CD4-positive, CD25-positive, alpha-beta regulatory T cell (primary cell): Measurements from ENCODE around the gene CA9. TPM values are rescaled to one million over a fixed set of nuclear protein-coding genes. Genes with fewer than 3 reads are reported as not detected.

Source experiments
- ATAC-seq, 2 donors: fragments of 150-1000 bp; cut with Tn5 transposase; one replicate each; pipeline ENCODE4 v1.10.0; 2021; ENCODE audit warnings: low read depth in 2 of 2, moderate number of reproducible peaks in 2 of 2, moderate library complexity in 1 of 2
- DNase-seq, 3 donors: peaks; one replicate each; pipeline versions ENCODE4 v3.0.0 to v3.0.0-alpha.2; 2012 to 2022; ENCODE audit warnings: mixed read lengths in 1 of 3
- H3K27ac ChIP-seq: one replicate; pipeline ENCODE4 v1.7.0; 2013; ENCODE audit warnings: mild to moderate bottlenecking, low read length; ENCODE audit not compliant: insufficient read depth, poor library complexity, severe bottlenecking
- H3K27me3 ChIP-seq: one replicate; pipeline ENCODE4 v1.7.0; 2013; ENCODE audit warnings: low read length; ENCODE audit not compliant: control insufficient read depth, insufficient read depth
- H3K36me3 ChIP-seq: one replicate; pipeline ENCODE4 v1.7.0; 2013; ENCODE audit warnings: mild to moderate bottlenecking, low read length, moderate library complexity; ENCODE audit not compliant: control insufficient read depth, insufficient read depth
- H3K4me1 ChIP-seq: 2 replicates; pipeline ENCODE4 v1.7.0; 2013; ENCODE audit warnings: mild to moderate bottlenecking, low read length; ENCODE audit not compliant: insufficient read depth, control insufficient read depth, poor library complexity, severe bottlenecking
- H3K4me3 ChIP-seq: one replicate; pipeline ENCODE4 v1.7.0; 2013; ENCODE audit warnings: low read depth, mild to moderate bottlenecking, low read length, moderate library complexity
- H3K9me3 ChIP-seq, 2 experiments: 1 replicate in 1 of 2; 2 replicates in 1 of 2; pipeline ENCODE4 v1.7.0; 2013; ENCODE audit warnings: low read length in 2 of 2, mild to moderate bottlenecking in 1 of 2, moderate library complexity in 1 of 2; ENCODE audit not compliant: control insufficient read depth in 2 of 2
- H3K27ac Mint-ChIP-seq, 3 donors: one replicate each; pipeline ENCODE4 v1.8.0; 2020 to 2022; ENCODE audit warnings: mild to moderate bottlenecking in 3 of 3, mixed read lengths in 3 of 3, moderate library complexity in 2 of 3
- H3K27me3 Mint-ChIP-seq: one replicate; pipeline ENCODE4 v1.8.0; 2022; ENCODE audit warnings: mild to moderate bottlenecking, mixed read lengths
- H3K36me3 Mint-ChIP-seq: one replicate; pipeline ENCODE4 v1.8.0; 2020; ENCODE audit warnings: mixed read lengths
- H3K4me1 Mint-ChIP-seq, 4 donors: one replicate each; pipeline ENCODE4 v1.8.0; 2020 to 2022; ENCODE audit warnings: mixed read lengths in 4 of 4, mild to moderate bottlenecking in 1 of 4
- H3K4me3 Mint-ChIP-seq, 4 donors: one replicate each; pipeline ENCODE4 v1.8.0; 2020 to 2022; ENCODE audit warnings: mild to moderate bottlenecking in 4 of 4, mixed read lengths in 4 of 4, moderate library complexity in 3 of 4
- H3K9me3 Mint-ChIP-seq, 7 donors: one replicate each; pipeline ENCODE4 v1.8.0; 2020 to 2022; ENCODE audit warnings: mixed read lengths in 7 of 7, mild to moderate bottlenecking in 3 of 7, moderate library complexity in 2 of 7
- polyA plus RNA-seq, 4 donors: library from polyadenylated mRNA; unstranded; fragments of 300-500 nt; fragmentation: Illumina TruSeq; gene quantifications; one replicate each; pipeline ENCODE4 v1.2.3, GENCODE V29; 2021
- total RNA-seq: library from RNA; stranded (reverse); gene quantifications from one replicate; pipeline ENCODE4 v1.2.3, GENCODE V29; 2022

The CA9 gene
- total and polyA plus RNA-seq, 5 donors from 2014 or later, result 0.48 TPM; not detected in 4

- Histone ChIP-seq H3K27ac (no peak overlapping the region), H3K36me3 (no peaks in the 10 kb centered on the region), H3K4me3 (no peak overlapping the region), H3K9me3 (no peaks in the 10 kb centered on the region), H3K4me1 (peaks cover 29% of the 10 kb centered on the region), H3K27me3 (no peaks in the 10 kb centered on the region)
- ATAC-seq, result no peak
- H3K27ac Mint-ChIP-seq, result no peak overlapping the region
- no peaks in the 10 kb centered on the region for H3K36me3 Mint-ChIP-seq
- H3K27me3 Mint-ChIP-seq, result peaks cover 4% of the 10 kb centered on the region
- peak overlapping the region in 1 of 4 donors; percentile 0 for H3K4me3 Mint-ChIP-seq
- no peak for DNase-seq
- peaks cover 0 to 2% (median 0%) of the 10 kb centered on the region in 7 donors for H3K9me3 Mint-ChIP-seq
- H3K4me1 Mint-ChIP-seq, result peaks cover 6 to 32% (median 16%) of the 10 kb centered on the region in 4 donors
These were observed 5.8 kb upstream of the CA9 start for GRCh38 chr9:35667939-35668338.

- H3K4me1 ChIP-seq, result peaks cover 15% of the 10 kb centered on the region
- no peak overlapping the region for H3K27ac ChIP-seq
- H3K36me3 Mint-ChIP-seq, result no peaks in the 10 kb centered on the region
- no peak overlapping the region for H3K4me3 Mint-ChIP-seq
- H3K27ac Mint-ChIP-seq, result no peak overlapping the region
- no peaks in the 10 kb centered on the region for H3K9me3 ChIP-seq
- H3K4me1 Mint-ChIP-seq, result peaks cover 5 to 20% (median 8%) of the 10 kb centered on the region in 4 donors
- peaks cover 0 to 2% (median 0%) of the 10 kb centered on the region in 7 donors for H3K9me3 Mint-ChIP-seq
- peaks cover 12% of the 10 kb centered on the region for H3K27me3 Mint-ChIP-seq
- no peaks in the 10 kb centered on the region for H3K36me3 ChIP-seq
- no peak for ATAC-seq
- H3K27me3 ChIP-seq, result peaks cover 4% of the 10 kb centered on the region
- DNase-seq, result no peak
- H3K4me3 ChIP-seq, result no peak overlapping the region
These were observed 4.2 kb upstream of the CA9 start for GRCh38 chr9:35669331-35670145.

- H3K4me1 ChIP-seq, result peaks cover 11% of the 10 kb centered on the region
- H3K36me3 Mint-ChIP-seq, result no peaks in the 10 kb centered on the region
- H3K27me3 Mint-ChIP-seq, result peaks cover 38% of the 10 kb centered on the region
- H3K27me3 ChIP-seq, result peaks cover 6% of the 10 kb centered on the region
- H3K4me3 ChIP-seq, result no peak overlapping the region
- DNase-seq (no peak), ATAC-seq (no peak)
- H3K4me1 Mint-ChIP-seq, result peaks cover 0 to 15% (median 4%) of the 10 kb centered on the region in 4 donors
- H3K9me3 Mint-ChIP-seq, result peaks cover 0 to 2% (median 0%) of the 10 kb centered on the region in 7 donors
- no peak overlapping the region for H3K27ac Mint-ChIP-seq
- peak overlapping the region in 1 of 4 donors; percentile 26 for H3K4me3 Mint-ChIP-seq
- H3K36me3 ChIP-seq, result no peaks in the 10 kb centered on the region
- H3K27ac ChIP-seq, result no peak overlapping the region
- no peaks in the 10 kb centered on the region for H3K9me3 ChIP-seq
These were observed 265 bp downstream of the CA9 start for GRCh38 chr9:35674025-35674361.

- ATAC-seq, result peak in 1 of 2 donors; percentile 16
- peak overlapping the region in 2 of 4 donors; percentile 52 to 72 for H3K4me3 Mint-ChIP-seq
These were observed 1.5 kb downstream of the CA9 start for GRCh38 chr9:35675204-35675603.

GRCh38 chr9:35675732-35676392 is 2.1 kb downstream of the CA9 start:
- peak in 1 of 3 donors; percentile 20 for DNase-seq

More at GRCh38 chr9:35675204-35675603, 1.5 kb downstream of the CA9 start:
- H3K4me1 ChIP-seq, result peaks cover 11% of the 10 kb centered on the region
- DNase-seq, result no peak
- H3K4me3 ChIP-seq, result no peak overlapping the region
- no peaks in the 10 kb centered on the region for H3K36me3 ChIP-seq
- no peak overlapping the region for H3K27ac Mint-ChIP-seq
- H3K27ac ChIP-seq, result no peak overlapping the region
- peaks cover 0 to 15% (median 4%) of the 10 kb centered on the region in 4 donors for H3K4me1 Mint-ChIP-seq
- no peaks in the 10 kb centered on the region for H3K36me3 Mint-ChIP-seq
- peaks cover 38% of the 10 kb centered on the region for H3K27me3 Mint-ChIP-seq
- H3K9me3 ChIP-seq, result no peaks in the 10 kb centered on the region
- H3K27me3 ChIP-seq, result peaks cover 6% of the 10 kb centered on the region
- peaks cover 0 to 2% (median 0%) of the 10 kb centered on the region in 7 donors for H3K9me3 Mint-ChIP-seq

GRCh38 chr9:35679091-35679490 is 5.4 kb downstream of the CA9 start:
- peak overlapping the region in 1 of 3 donors; percentile 54 for H3K27ac Mint-ChIP-seq

More at GRCh38 chr9:35675732-35676392, 2.1 kb downstream of the CA9 start:
- no peak overlapping the region for H3K27ac Mint-ChIP-seq
- H3K4me1 Mint-ChIP-seq, result peaks cover 0 to 15% (median 4%) of the 10 kb centered on the region in 4 donors
- no peaks in the 10 kb centered on the region for H3K36me3 Mint-ChIP-seq
- peak; percentile 31 to 34 for ATAC-seq
- no peak overlapping the region for H3K4me3 ChIP-seq
- H3K36me3 ChIP-seq, result no peaks in the 10 kb centered on the region
- H3K4me3 Mint-ChIP-seq, result peak overlapping the region in 3 of 4 donors; percentile 56 to 78 (median 72)
- H3K27ac ChIP-seq, result no peak overlapping the region
- H3K27me3 Mint-ChIP-seq, result peaks cover 38% of the 10 kb centered on the region
- peaks cover 6% of the 10 kb centered on the region for H3K27me3 ChIP-seq
- peaks cover 11% of the 10 kb centered on the region for H3K4me1 ChIP-seq
- no peaks in the 10 kb centered on the region for H3K9me3 ChIP-seq
- H3K9me3 Mint-ChIP-seq, result peaks cover 0 to 1% (median 0%) of the 10 kb centered on the region in 7 donors

GRCh38 chr9:35679766-35680330 is 6.1 kb downstream of the CA9 start:
- H3K4me3 ChIP-seq, result no peak overlapping the region
- H3K36me3 ChIP-seq, result no peaks in the 10 kb centered on the region
- Mint-ChIP-seq H3K27me3 (peaks cover 23% of the 10 kb centered on the region), H3K36me3 (no peaks in the 10 kb centered on the region), H3K9me3 (peaks cover 0 to 1% (median 0%) of the 10 kb centered on the region in 7 donors), H3K27ac (no peak overlapping the region), H3K4me1 (peaks cover 0 to 8% (median 2%) of the 10 kb centered on the region in 4 donors), H3K4me3 (no peak overlapping the region)
- no peak for ATAC-seq
- H3K27me3 ChIP-seq, result no peaks in the 10 kb centered on the region
- H3K27ac ChIP-seq, result no peak overlapping the region
- H3K9me3 ChIP-seq, result no peaks in the 10 kb centered on the region
- H3K4me1 ChIP-seq, result peaks cover 11% of the 10 kb centered on the region
- no peak for DNase-seq

More at GRCh38 chr9:35679091-35679490, 5.4 kb downstream of the CA9 start:
- H3K9me3 Mint-ChIP-seq, result peaks cover 0 to 1% (median 0%) of the 10 kb centered on the region in 7 donors
- H3K27me3 Mint-ChIP-seq, result peaks cover 30% of the 10 kb centered on the region
- H3K27me3 ChIP-seq, result peaks cover 6% of the 10 kb centered on the region
- DNase-seq (no peak), ATAC-seq (no peak)
- H3K4me3 Mint-ChIP-seq, result no peak overlapping the region
- no peaks in the 10 kb centered on the region for H3K36me3 Mint-ChIP-seq
- H3K4me3 ChIP-seq, result no peak overlapping the region
- no peak overlapping the region for H3K27ac ChIP-seq
- H3K4me1 Mint-ChIP-seq, result peaks cover 0 to 15% (median 2%) of the 10 kb centered on the region in 4 donors
- peaks cover 11% of the 10 kb centered on the region for H3K4me1 ChIP-seq
- no peaks in the 10 kb centered on the region for H3K36me3 ChIP-seq
- no peaks in the 10 kb centered on the region for H3K9me3 ChIP-seq
